H1 (cell line): ENCODE data around the gene VPS35L. TPM values are rescaled to one million over a fixed set of nuclear protein-coding genes. Genes with fewer than 3 reads are reported as not detected.

ENCODE experiments used
- CTCF ChIA-PET: fragments of 300-600 bp; sonication (Branson Sonifier 250); formaldehyde crosslinking; loops from one replicate; lab custom pipeline; 2021; ENCODE audit not compliant: partially characterized antibody; lab: Charles Lee
- POLR2A ChIA-PET: fragments of 300-600 bp; sonication (Branson Sonifier 250); formaldehyde crosslinking; loops from one replicate; lab custom pipeline; 2021; ENCODE audit warnings: inconsistent platforms; ENCODE audit not compliant: partially characterized antibody; lab: Charles Lee
- DNase-seq, 2 experiments: peaks; one replicate each; pipeline versions ENCODE4 v3.0.0 to v3.0.0-alpha.2; 2010 to 2022; ENCODE audit warnings: low spot score in 2 of 2, low read depth in 1 of 2, mixed read lengths in 1 of 2
- FAIRE-seq: peaks from 2 replicates; lab custom pipeline; 2011; peaks lifted over from hg19 to GRCh38; lab: Jason Lieb, UNC
- H2AFZ ChIP-seq: 2 replicates; pipeline ENCODE4 v1.8.1; 2012; ENCODE audit warnings: low read length, inconsistent platforms
- H2AK5ac ChIP-seq: 2 replicates; pipeline ENCODE4 v1.6.1; 2013; ENCODE audit warnings: low read depth, low read length
- H2BK120ac ChIP-seq: replicated peaks from 2 replicates; pipeline ENCODE3; 2013; ENCODE audit warnings: low read depth, low read length, inconsistent platforms
- H2BK12ac ChIP-seq: 2 replicates; pipeline ENCODE4 v1.6.1; 2013; ENCODE audit warnings: low read depth, low read length
- H2BK15ac ChIP-seq: 2 replicates; pipeline ENCODE4 v1.6.1; 2013; ENCODE audit warnings: low read length
- H2BK20ac ChIP-seq: 2 replicates; pipeline ENCODE4 v1.6.1; 2013; ENCODE audit warnings: low read length
- H2BK5ac ChIP-seq: 2 replicates; pipeline ENCODE4 v1.6.1; 2013; ENCODE audit warnings: low read depth, low read length
- H3K14ac ChIP-seq: 2 replicates; pipeline ENCODE4 v1.6.1; 2013; ENCODE audit warnings: inconsistent platforms; ENCODE audit not compliant: insufficient read length
- H3K18ac ChIP-seq: 2 replicates; pipeline ENCODE4 v1.6.1; 2013; ENCODE audit warnings: low read length; ENCODE audit errors: extremely low read depth
- H3K23ac ChIP-seq: 2 replicates; pipeline ENCODE4 v1.6.1; 2013; ENCODE audit warnings: inconsistent platforms; ENCODE audit not compliant: insufficient read length
- H3K23me2 ChIP-seq: 2 replicates; pipeline ENCODE4 v1.6.1; 2013; ENCODE audit warnings: low read depth, low read length
- H3K27ac ChIP-seq: 2 replicates; pipeline ENCODE4 v1.6.1; 2011; ENCODE audit warnings: low read depth, low read length, inconsistent platforms
- H3K27me3 ChIP-seq, 4 experiments: replicated peaks in 1 of 4; 1 replicate in 1 of 4; 2 replicates in 3 of 4; pipeline versions ENCODE4 v1.6.1 to v1.8.1; 2011 to 2013; ENCODE audit warnings: low read length in 3 of 4, mild to moderate bottlenecking in 3 of 4, inconsistent platforms in 2 of 4, mixed read lengths in 2 of 4, moderate library complexity in 1 of 4; ENCODE audit not compliant: control insufficient read depth in 3 of 4, insufficient read depth in 3 of 4; ENCODE audit errors: extremely low read depth in 1 of 4
- H3K36me3 ChIP-seq, 4 experiments: 2 replicates each; pipeline versions ENCODE4 v1.6.1 to v1.8.1; 2011 to 2013; ENCODE audit warnings: mild to moderate bottlenecking in 4 of 4, low read length in 3 of 4, moderate library complexity in 2 of 4, control low read depth in 1 of 4, inconsistent platforms in 1 of 4; ENCODE audit not compliant: insufficient read depth in 4 of 4, control insufficient read depth in 2 of 4
- H3K4ac ChIP-seq: replicated peaks from 2 replicates; pipeline ENCODE3; 2013; ENCODE audit warnings: low read length, low read depth, mixed read lengths, inconsistent platforms; ENCODE audit not compliant: insufficient read length
- H3K4me1 ChIP-seq, 4 experiments: replicated peaks in 1 of 4; 1 replicate in 1 of 4; 2 replicates in 3 of 4; pipeline versions ENCODE4 v1.6.1 to v1.8.1; 2011 to 2013; ENCODE audit warnings: low read length in 3 of 4, inconsistent platforms in 2 of 4, mixed read lengths in 1 of 4; ENCODE audit not compliant: insufficient read depth in 4 of 4, control insufficient read depth in 3 of 4
- H3K4me2 ChIP-seq, 2 experiments: 2 replicates each; pipeline versions ENCODE4 v1.6.1 to v1.8.1; 2011 to 2013; ENCODE audit warnings: low read depth in 2 of 2, low read length in 2 of 2, control low read depth in 1 of 2, inconsistent platforms in 1 of 2, mild to moderate bottlenecking in 1 of 2; ENCODE audit not compliant: insufficient read depth in 1 of 2
- H3K4me3 ChIP-seq, 4 experiments: fragments of 200-600, 300-600 bp in 1 of 4; sonication (generic), shearing (Covaris generic), sonication (Bioruptor Twin) in 1 of 4; 2 replicates each; pipeline versions ENCODE4 v1.5.1 to v1.8.1; 2011 to 2016; ENCODE audit warnings: low read length in 4 of 4, low read depth in 3 of 4, control low read depth in 2 of 4, inconsistent platforms in 2 of 4, mild to moderate bottlenecking in 2 of 4, mixed read lengths in 1 of 4, moderate library complexity in 1 of 4; ENCODE audit not compliant: insufficient read depth in 2 of 4; ENCODE audit errors: extremely low read depth in 1 of 4
- H3K56ac ChIP-seq: replicated peaks from 2 replicates; pipeline ENCODE3; 2013; ENCODE audit warnings: low read depth, mild to moderate bottlenecking, mixed read lengths, low read length, inconsistent platforms; ENCODE audit not compliant: insufficient read length
- H3K79me1 ChIP-seq: 2 replicates; pipeline ENCODE4 v1.6.1; 2013; ENCODE audit warnings: low read depth, low read length, control low read depth
- H3K79me2 ChIP-seq, 2 experiments: 2 replicates each; pipeline versions ENCODE4 v1.6.1 to v1.8.1; 2012 to 2013; ENCODE audit warnings: low read length in 2 of 2, mild to moderate bottlenecking in 2 of 2, inconsistent platforms in 1 of 2; ENCODE audit not compliant: insufficient read depth in 2 of 2, control insufficient read depth in 1 of 2
- H3K9ac ChIP-seq, 4 experiments: replicated peaks in 1 of 4; 1 replicate in 1 of 4; 2 replicates in 3 of 4; pipeline versions ENCODE4 v1.6.1 to v1.8.1; 2011 to 2013; ENCODE audit warnings: low read depth in 3 of 4, low read length in 3 of 4, control low read depth in 2 of 4, mild to moderate bottlenecking in 2 of 4, moderate library complexity in 2 of 4, inconsistent platforms in 1 of 4; ENCODE audit errors: extremely low read depth in 1 of 4
- H3K9me3 ChIP-seq, 2 experiments: 2 replicates each; pipeline versions ENCODE4 v1.6.1 to v1.8.1; 2012 to 2013; ENCODE audit warnings: mild to moderate bottlenecking in 2 of 2, moderate library complexity in 2 of 2, control low read depth in 1 of 2, inconsistent platforms in 1 of 2, low read depth in 1 of 2, low read length in 1 of 2, mixed read lengths in 1 of 2; ENCODE audit not compliant: insufficient read depth in 2 of 2
- H4K20me1 ChIP-seq, 2 experiments: replicated peaks in 1 of 2; 2 replicates each; pipeline versions ENCODE3 to v1.8.1; 2011 to 2013; ENCODE audit warnings: inconsistent platforms in 2 of 2, low read length in 2 of 2, mild to moderate bottlenecking in 1 of 2; ENCODE audit not compliant: insufficient read depth in 2 of 2, control insufficient read depth in 1 of 2
- H4K5ac ChIP-seq: 2 replicates; pipeline ENCODE4 v1.6.1; 2013; ENCODE audit warnings: low read length, low read depth, mixed read lengths, inconsistent platforms; ENCODE audit not compliant: insufficient read length
- H4K8ac ChIP-seq: 2 replicates; pipeline ENCODE4 v1.8.0; 2013; ENCODE audit warnings: mild to moderate bottlenecking, moderate library complexity, low read length, inconsistent platforms; ENCODE audit not compliant: insufficient read depth; ENCODE audit errors: extremely low read depth
- H4K91ac ChIP-seq: replicated peaks from 2 replicates; pipeline ENCODE3; 2013; ENCODE audit warnings: low read length, mixed read lengths, inconsistent platforms; ENCODE audit not compliant: insufficient read length
- ASH2L ChIP-seq: fragments of 200-600, 300-600 bp; sonication (generic); IDR thresholded peaks from one replicate; pipeline ENCODE4 v1.7.1; 2017; ENCODE audit warnings: low read length
- BACH1 ChIP-seq: IDR thresholded peaks from 2 replicates; pipeline ENCODE4 v1.6.1; 2012; ENCODE audit warnings: low read length, improper control_type of control experiment
- CTBP2 ChIP-seq: IDR thresholded peaks from 2 replicates; pipeline ENCODE4 v1.7.0; 2011; ENCODE audit warnings: borderline replicate concordance, mild to moderate bottlenecking, moderate library complexity, mixed read lengths, low read length; ENCODE audit not compliant: insufficient read depth, insufficient read length
- EZH2 ChIP-seq: fragments of 200-600 bp; sonication (generic); IDR thresholded peaks from 2 replicates; pipeline ENCODE4 v1.7.1; 2012; ENCODE audit warnings: low read depth, mild to moderate bottlenecking, moderate library complexity, low read length, inconsistent platforms; ENCODE audit not compliant: severe bottlenecking
- JUN ChIP-seq: IDR thresholded peaks from 2 replicates; pipeline ENCODE4 v1.6.1; 2011; ENCODE audit warnings: low read depth, mild to moderate bottlenecking, improper control_type of control experiment, low read length
- KDM4A ChIP-seq: IDR thresholded peaks from one replicate; pipeline ENCODE4 v1.7.1; 2012; ENCODE audit warnings: low read depth, mild to moderate bottlenecking, moderate library complexity, low read length, inconsistent platforms; ENCODE audit not compliant: severe bottlenecking
- KDM5A ChIP-seq: fragments of 200-600 bp; IDR thresholded peaks from 2 replicates; pipeline ENCODE4 v1.7.1; 2012; ENCODE audit warnings: mild to moderate bottlenecking, low read length, inconsistent platforms, mixed read lengths
- NANOG ChIP-seq: IDR thresholded peaks from 2 replicates; pipeline ENCODE4 v1.6.1; 2011; ENCODE audit warnings: low read length, low read depth, mild to moderate bottlenecking, inconsistent platforms; ENCODE audit not compliant: insufficient read depth, poor library complexity, severe bottlenecking
- POLR2AphosphoS5 ChIP-seq: IDR thresholded peaks from 2 replicates; pipeline ENCODE4 v1.6.1; 2011; ENCODE audit warnings: low read depth, low read length
- RAD21 ChIP-seq, 2 experiments: IDR thresholded peaks in 1 of 2; conservative IDR thresholded peaks in 1 of 2; 2 replicates each; pipeline ENCODE4 v1.6.1; 2011; ENCODE audit warnings: low read depth in 2 of 2, low read length in 2 of 2, improper control_type of control experiment in 1 of 2, inconsistent platforms in 1 of 2, mild to moderate bottlenecking in 1 of 2, moderate library complexity in 1 of 2
- SAP30 ChIP-seq: fragments of 300-600 bp; sonication (generic); IDR thresholded peaks from 2 replicates; pipeline ENCODE4 v1.7.1; 2012; ENCODE audit warnings: low read length, moderate library complexity, mild to moderate bottlenecking, inconsistent platforms; ENCODE audit not compliant: insufficient read depth, insufficient replicate concordance
- SIRT6 ChIP-seq: IDR thresholded peaks from one replicate; pipeline ENCODE4 v1.7.1; 2012; ENCODE audit warnings: low read length, inconsistent platforms
- SP1 ChIP-seq: IDR thresholded peaks from 2 replicates; pipeline ENCODE4 v1.6.1; 2011; ENCODE audit warnings: low read depth, low read length
- TCF12 ChIP-seq: IDR thresholded peaks from 2 replicates; pipeline ENCODE4 v1.6.1; 2011; ENCODE audit warnings: low read depth, mild to moderate bottlenecking, low read length
- WGBS, 2 experiments: shearing (Covaris generic) in 1 of 2; methylation state at CpG; one replicate each; pipeline versions ENCODE4 v1.1.6 to v1.1.7; 2013 to 2015; ENCODE audit warnings: low lambda C conversion rate in 2 of 2, mixed read lengths in 2 of 2, inconsistent platforms in 1 of 2, low coverage in 1 of 2, missing lambda C conversion rate in 1 of 2; ENCODE audit not compliant: insufficient replicate concordance in 2 of 2, insufficient coverage in 1 of 2, insufficient read length in 1 of 2; ENCODE audit errors: extremely low coverage in 1 of 2, missing lambda C conversion rate in 1 of 2; 5-methylcytosine and 5-hydroxymethylcytosine counted together
- polyA plus RNA-seq, 7 experiments: library from polyadenylated mRNA; depleted of rRNA in 3 of 7; stranded (reverse) in 5 of 7; unstranded in 2 of 7; fragments of >200 nt in 5 of 7; fragments of 200-250 nt in 2 of 7; gene quantifications; 1 replicate in 5 of 7; 2 replicates in 1 of 7; 4 replicates in 1 of 7; pipeline versions ENCODE4 v1.2.1 to v1.2.3, GENCODE V29; 2011 to 2013; ENCODE audit warnings: missing spikeins in 2 of 7, mixed read lengths in 2 of 7
- total RNA-seq: library from RNA; stranded (reverse); fragmentation: NEBNext Ultra II Directional; extraction: Animal tissue kit (Norgen Biotek cat#: 25700); gene quantifications from 2 replicates; pipeline ENCODE4 v1.2.1, GENCODE V29; 2021

The VPS35L gene
- total and polyA plus RNA-seq, 2 of the 8 experiments (the other 6 are each of a cell fraction or from before 2014, with no cell fraction given), result 31.5 to 57.1 TPM

DNA sequence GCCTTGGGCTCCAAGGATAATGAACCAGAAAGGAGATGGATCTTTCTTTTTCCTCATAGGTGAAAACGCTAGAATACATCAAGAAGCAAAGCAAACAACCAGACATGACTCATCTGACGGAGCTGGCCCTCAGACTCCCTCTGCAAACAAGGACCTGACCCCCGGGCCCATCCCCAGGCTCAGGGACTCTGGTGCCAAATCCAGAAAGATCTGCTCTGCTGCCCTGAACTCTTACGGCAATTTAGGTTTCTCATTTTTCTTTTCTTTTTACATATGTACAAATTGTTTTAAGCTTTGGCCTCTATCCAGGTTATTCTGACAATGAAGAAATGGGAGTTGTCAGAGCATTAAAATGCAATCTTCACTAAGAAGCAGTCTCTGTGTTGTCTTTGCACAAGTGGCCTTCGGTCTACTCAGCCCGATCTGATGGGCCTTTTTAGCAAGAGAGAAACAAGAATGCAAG, 144.8 kb downstream of the VPS35L start:
- H2BK20ac ChIP-seq, result no peak overlapping the region
- H3K27ac ChIP-seq, result no peak overlapping the region
- TF ChIP-seq ASH2L (no peak), KDM5A (no peak), SIRT6 (no peak), SP1 (no peak), SAP30 (no peak), BACH1 (no peak), RAD21 (IDR thresholded peaks at IDR 0.05 in 1 of 2, conservative IDR thresholded peaks at IDR 0.05 in 1 of 2; ENCODE audit: low read depth in 2 of 2, low read length in 2 of 2) (no peak), CTBP2 (no peak), JUN (no peak), TCF12 (no peak), KDM4A (no peak), POLR2AphosphoS5 (no peak), NANOG (no peak), EZH2 (no peak)

More for the DNA sequence above, 144.8 kb downstream of the VPS35L start:
- Histone ChIP-seq H3K4ac (no peak overlapping the region), H4K5ac (no peak overlapping the region), H4K91ac (no peak overlapping the region), H3K36me3 (peaks cover 26 to 76% (median 49%) of the 10 kb centered on the region in 4 experiments), H3K4me1 (no peaks in the 10 kb centered on the region), H3K4me2 (no peak overlapping the region), H3K4me3 (no peak overlapping the region), H3K56ac (no peak overlapping the region), H3K23me2 (no peaks in the 10 kb centered on the region), H3K18ac (no peak overlapping the region), H3K9ac (no peak overlapping the region), H3K79me1 (peaks cover 6% of the 10 kb centered on the region; the same call in 1 of the 2 replicates), H2AK5ac (no peak overlapping the region), H3K27me3 (no peaks in the 10 kb centered on the region), H4K8ac (no peak overlapping the region), H2BK15ac (no peak overlapping the region), H3K79me2 (peaks cover 0 to 22% of the 10 kb centered on the region in 2 experiments; a peak in 2 of 4 replicates), H3K9me3 (peaks cover 6 to 17% of the 10 kb centered on the region in 2 experiments), H2BK5ac (no peak overlapping the region), H2AFZ (no peak overlapping the region), H2BK12ac (no peak overlapping the region), H2BK120ac (no peak overlapping the region), H4K20me1 (peaks cover 10 to 12% of the 10 kb centered on the region in 2 experiments), H3K14ac (no peak overlapping the region), H3K23ac (no peak overlapping the region)
- POLR2A ChIA-PET, result interaction anchor here (0.6 to 5.2 kb wide), 13 partner anchors 9 to 729 kb away, joined by 3 to 23 read pairs (median 3); partner anchors contain the start of genes IQCK and KNOP1
- no peak for FAIRE-seq
- CTCF ChIA-PET, result interaction anchor here (1.2 to 1.7 kb wide), 4 partner anchors 19 to 208 kb away, joined by 3 to 4 read pairs (median 4); no protein-coding TSS in a partner anchor
- 94% methylated on average over 6 of the region's 6 CpGs; no CpG with 5 or more reads in 1 of the 2 experiments for WGBS, 2 experiments
- no peak for DNase-seq
